NCI-H2029 treated with DMSO at 0.1 percent for 48 hours (cell line): Measurements from ENCODE around the gene NOC2L.
"Not testable (repeated sequence)": the region's sequence is repeated elsewhere in the genome, so short reads cannot be mapped to it uniquely, and the experiment has no call there.

Source experiments
- DNase-seq: peaks from one replicate; lab custom pipeline; 2025; lab: John Stamatoyannopoulos, UW

NOC2L gene

GRCh38 chr1:962381-963300, 3.6 kb upstream of the NOC2L start:
- no peak for DNase-seq

DNA sequence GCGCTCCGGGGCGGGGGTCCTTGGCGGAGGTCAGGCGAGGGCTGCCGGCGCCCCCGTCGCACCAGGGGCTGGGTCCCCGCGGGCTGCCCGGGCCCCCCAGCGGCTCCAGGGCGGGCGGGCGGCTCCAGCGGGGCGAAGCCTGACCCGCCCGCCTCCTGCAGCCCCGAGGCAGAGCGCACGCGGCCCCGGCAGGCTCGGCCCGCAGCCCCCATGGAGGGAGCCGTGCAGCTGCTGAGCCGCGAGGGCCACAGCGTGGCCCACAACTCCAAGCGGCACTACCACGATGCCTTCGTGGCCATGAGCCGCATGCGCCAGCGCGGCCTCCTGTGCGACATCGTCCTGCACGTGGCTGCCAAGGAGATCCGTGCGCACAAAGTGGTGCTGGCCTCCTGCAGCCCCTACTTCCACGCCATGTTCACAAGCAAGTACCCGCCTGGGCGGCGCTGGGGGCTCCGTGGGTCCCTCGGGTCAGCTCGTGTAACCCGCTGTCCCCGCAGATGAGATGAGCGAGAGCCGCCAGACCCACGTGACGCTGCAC, 2.1 kb upstream of the NOC2L start:
- DNase-seq = no peak

GRCh38 chr1:960363-961131, 1.5 kb upstream of the NOC2L start, which contains the start of gene KLHL17:
Gene KLHL17 (plus strand): TSS chr1:960584. CDS start chr1:960694, 110 bp downstream.
- no peak for DNase-seq

- DNase-seq = no peak
These were observed 791 bp upstream of the NOC2L start for GRCh38 chr1:959731-960362.

DNA sequence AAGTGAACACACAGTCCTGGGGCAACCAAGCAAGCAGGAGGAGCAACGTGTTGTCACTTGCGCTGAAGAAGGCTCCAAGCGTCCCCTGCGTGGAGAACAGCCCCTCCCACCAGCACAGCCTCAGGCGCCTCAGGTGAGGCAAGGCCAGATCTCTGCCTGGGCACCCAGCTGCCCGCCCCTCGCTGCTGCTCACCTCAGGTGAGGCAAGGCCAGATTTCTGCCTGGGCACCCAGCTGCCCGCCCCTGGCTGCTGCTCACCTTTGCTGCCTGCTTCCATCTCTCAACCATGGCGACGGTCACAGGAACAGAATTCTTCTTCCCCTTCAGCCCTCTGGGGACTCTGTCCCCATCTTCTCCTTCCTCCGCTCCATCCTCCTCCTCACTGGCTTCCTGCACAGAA, 2.4 kb downstream of the NOC2L start:
- no peak for DNase-seq

- DNase-seq = no peak
These were observed 3.6 kb downstream of the NOC2L start for GRCh38 chr1:955474-955873.

DNA sequence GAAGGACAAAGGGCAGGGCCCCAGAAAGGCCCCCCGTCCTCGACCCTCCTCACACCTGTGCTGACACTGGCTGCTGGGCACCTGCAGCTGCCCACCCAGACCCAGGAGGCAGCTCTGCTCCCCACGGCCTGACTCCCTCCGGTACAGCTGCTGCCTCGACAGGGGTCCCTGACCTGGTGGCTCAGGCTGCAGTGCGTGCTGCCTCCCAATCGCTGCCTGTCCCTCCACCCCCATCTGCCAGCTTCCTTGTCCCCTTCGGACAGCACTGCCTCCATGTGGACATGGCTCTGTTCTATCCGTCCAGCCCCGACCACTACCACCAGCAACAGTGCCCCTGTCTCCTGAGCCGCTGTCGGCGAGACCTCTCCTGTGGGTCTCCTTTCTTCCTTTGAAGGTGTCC, 4.1 kb downstream of the NOC2L start:
- no peak for DNase-seq

GRCh38 chr1:953524-954320, 5.3 kb downstream of the NOC2L start:
- no peak for DNase-seq

- no peak for DNase-seq
These were observed 6.5 kb downstream of the NOC2L start for GRCh38 chr1:952603-953002.

DNA sequence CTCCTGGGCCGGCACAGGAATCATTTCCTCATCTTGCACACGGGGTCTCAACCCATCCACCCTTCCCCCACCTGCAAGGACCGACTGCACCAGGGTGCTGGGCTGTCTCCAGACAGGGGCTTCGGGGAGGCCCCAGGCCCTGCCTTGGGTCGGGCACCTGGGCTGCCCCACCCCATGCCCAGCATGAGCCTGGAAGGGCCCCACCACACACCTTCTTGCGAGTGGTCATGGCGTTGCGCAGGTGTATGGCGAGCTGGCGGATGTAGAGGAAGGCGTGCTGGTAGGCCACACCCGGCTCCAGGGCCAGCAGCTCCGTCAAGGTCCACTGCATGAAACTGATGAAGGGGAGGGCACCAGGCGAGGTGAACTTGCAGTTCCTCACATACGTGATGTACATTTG, 6.9 kb downstream of the NOC2L start:
- DNase-seq = no peak

DNA sequence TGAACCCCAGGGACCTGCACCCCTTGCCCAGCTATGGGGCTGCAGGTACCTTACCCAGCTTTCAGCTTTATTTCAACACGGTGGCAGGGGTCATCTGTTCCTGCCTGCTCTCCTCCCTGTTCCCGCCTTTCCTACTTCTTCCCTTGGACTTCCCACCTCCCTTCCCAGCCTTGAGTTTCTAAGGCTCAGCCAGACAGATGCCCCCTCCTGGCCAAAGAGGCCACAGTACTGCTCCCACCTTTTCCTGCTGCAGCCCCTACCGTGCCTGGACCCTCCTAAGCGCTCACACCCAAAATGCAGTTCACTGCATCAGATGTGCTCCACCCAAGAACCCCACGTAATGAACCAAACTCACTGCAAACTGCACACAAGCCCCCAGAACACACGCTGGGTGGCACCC, 7.7 kb downstream of the NOC2L start:
- no peak for DNase-seq

GRCh38 chr1:950881-951280, 8.2 kb downstream of the NOC2L start:
- DNase-seq = no peak

- DNase-seq = no peak
These were observed 8.8 kb downstream of the NOC2L start for GRCh38 chr1:950268-950667.

- DNase-seq = no peak
These were observed 11.1 kb downstream of the NOC2L start for GRCh38 chr1:947958-948357.

GRCh38 chr1:946811-947210, 12.2 kb downstream of the NOC2L start:
- not testable (repeated sequence) for DNase-seq

DNA sequence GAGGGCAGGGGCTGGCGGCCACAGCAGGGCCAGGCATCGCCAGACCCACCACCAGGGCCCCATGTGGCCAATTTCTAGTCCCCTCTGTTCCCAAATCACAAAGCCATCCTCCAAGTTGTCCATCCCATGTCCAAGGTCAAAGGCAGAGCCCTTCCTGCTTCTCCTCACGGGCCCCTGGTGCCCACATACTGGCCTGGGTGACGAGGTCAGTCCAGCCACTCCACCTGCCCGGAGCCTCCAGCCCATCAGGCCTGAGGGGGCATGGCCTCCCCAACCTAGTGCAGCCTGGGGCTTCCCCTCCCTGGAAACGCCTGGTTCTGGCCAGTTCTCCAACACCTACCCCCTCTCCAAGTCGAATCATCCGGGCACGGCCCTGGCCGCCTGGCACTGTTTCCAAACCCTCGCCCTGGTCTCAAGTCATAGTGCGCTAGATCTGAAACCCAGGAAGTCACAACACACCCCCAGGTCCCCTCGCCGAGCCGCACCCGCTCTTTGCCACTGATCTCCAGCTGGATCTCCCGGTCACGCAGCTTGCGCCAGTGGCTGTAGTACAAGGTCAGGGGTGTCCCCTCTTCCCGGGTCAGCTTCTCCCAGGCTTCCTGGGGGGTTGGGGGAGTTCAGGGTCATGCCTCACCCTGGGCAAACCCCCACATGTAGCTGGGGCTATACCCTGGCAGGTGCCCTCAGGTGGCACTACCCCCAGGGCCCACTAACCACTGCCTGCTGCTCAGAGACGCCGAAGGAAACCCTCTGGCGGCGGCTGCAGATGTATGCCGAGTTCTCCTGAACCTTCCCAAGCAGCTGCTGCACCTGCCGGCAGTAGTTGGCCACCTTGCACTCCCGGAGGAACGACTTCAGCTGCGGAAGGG, 13.1 kb downstream of the NOC2L start:
- DNase-seq = no peak

- DNase-seq = no peak
These were observed 14.4 kb downstream of the NOC2L start for GRCh38 chr1:944341-945325.

DNA sequence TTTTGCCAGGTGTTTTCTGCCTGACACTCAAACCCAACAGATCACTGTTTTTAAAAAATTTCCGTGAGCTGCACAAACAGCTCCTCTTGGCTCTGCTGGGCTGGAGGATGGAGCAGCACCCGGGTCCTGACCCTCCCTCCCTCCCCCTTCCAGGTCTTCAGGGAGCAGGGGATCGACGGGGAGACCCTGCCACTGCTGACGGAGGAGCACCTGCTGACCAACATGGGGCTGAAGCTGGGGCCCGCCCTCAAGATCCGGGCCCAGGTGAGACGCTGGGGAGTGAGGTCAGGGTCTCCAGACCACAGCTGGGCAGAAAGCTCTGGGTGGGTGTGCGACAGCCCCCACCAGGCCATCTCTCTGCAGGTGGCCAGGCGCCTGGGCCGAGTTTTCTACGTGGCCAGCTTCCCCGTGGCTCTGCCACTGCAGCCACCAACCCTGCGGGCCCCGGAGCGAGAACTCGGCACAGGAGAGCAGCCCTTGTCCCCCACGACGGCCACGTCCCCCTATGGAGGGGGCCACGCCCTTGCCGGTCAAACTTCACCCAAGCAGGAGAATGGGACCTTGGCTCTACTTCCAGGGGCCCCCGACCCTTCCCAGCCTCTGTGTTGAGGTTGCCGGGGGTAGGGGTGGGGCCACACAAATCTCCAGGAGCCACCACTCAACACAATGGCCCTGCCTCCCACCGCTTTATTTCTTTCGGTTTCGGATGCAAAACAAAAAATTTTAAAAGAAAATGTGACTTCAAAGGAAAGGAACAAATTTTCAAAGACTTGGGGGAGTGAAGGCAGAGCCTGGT, 15.3 kb downstream of the NOC2L start:
- no peak for DNase-seq
